Activated T-cell treated with anti-CD3 and anti-CD28 coated beads for 48 hours (primary cell): ENCODE measurements around the gene TOP2A.
A peak's percentile ranks its signal among the peaks of the same experiment; 100 is the strongest.

Experiments used
- DNase-seq: peaks from one replicate; pipeline ENCODE4 v3.0.0-alpha.2; 2020; ENCODE audit warnings: low read depth

Gene TOP2A

GRCh38 chr17:40453881-40454612 lies 36.4 kb upstream of the TOP2A start:
- no peak for DNase-seq

GRCh38 chr17:40452921-40453378 lies 35.3 kb upstream of the TOP2A start:
- no peak for DNase-seq

- no peak for DNase-seq
Measured at GRCh38 chr17:40452216-40452787, 34.6 kb upstream of the TOP2A start.

- DNase-seq, result no peak
Measured at GRCh38 chr17:40451420-40451819, 33.7 kb upstream of the TOP2A start.

- peak; percentile 18 for DNase-seq
Measured at GRCh38 chr17:40450175-40450574, 32.5 kb upstream of the TOP2A start.

- no peak for DNase-seq
Measured at GRCh38 chr17:40448639-40449261, 31.1 kb upstream of the TOP2A start.

GRCh38 chr17:40448213-40448638 lies 30.5 kb upstream of the TOP2A start:
- no peak for DNase-seq

GRCh38 chr17:40447806-40448205 lies 30.1 kb upstream of the TOP2A start:
- DNase-seq, result no peak

GRCh38 chr17:40447148-40447644 lies 29.5 kb upstream of the TOP2A start:
- no peak for DNase-seq

- no peak for DNase-seq
Measured at GRCh38 chr17:40445751-40446468, 28.2 kb upstream of the TOP2A start.

GRCh38 chr17:40443988-40444899 lies 26.5 kb upstream of the TOP2A start:
- no peak for DNase-seq

GRCh38 chr17:40443196-40443987 lies 25.7 kb upstream of the TOP2A start, which contains the start of gene IGFBP4:
Gene IGFBP4, plus strand, starts transcription at chr17:40443450. Its CDS starts 286 bp downstream, at chr17:40443736.
- peak; percentile 64 for DNase-seq

GRCh38 chr17:40442392-40443195 lies 24.9 kb upstream of the TOP2A start:
- DNase-seq, result no peak

- DNase-seq, result no peak
Measured at GRCh38 chr17:40440166-40440565, 22.5 kb upstream of the TOP2A start.

- no peak for DNase-seq
Measured at GRCh38 chr17:40437095-40437732, 19.5 kb upstream of the TOP2A start.

GRCh38 chr17:40436636-40437035 lies 18.9 kb upstream of the TOP2A start:
- no peak for DNase-seq

GRCh38 chr17:40433551-40434415 lies 16.1 kb upstream of the TOP2A start:
- DNase-seq, result no peak
